Cardiac muscle cell (in vitro differentiated cells and primary cell): ENCODE measurements around the gene LARGE1. TPM values are rescaled to one million over a fixed set of nuclear protein-coding genes. Genes with fewer than 3 reads are reported as not detected.

Experiments
- DNase-seq, 2 donors: peaks; one replicate each; pipeline versions ENCODE4 v3.0.0 to v3.0.0-alpha.2; 2010 to 2017; ENCODE audit warnings: low read depth in 1 of 2, low spot score in 1 of 2
- H3K27ac ChIP-seq: fragments of 200-600 bp; sonication (generic); 2 replicates; pipeline ENCODE4 v1.5.1; 2016
- H3K27me3 ChIP-seq: fragments of 200-600 bp; sonication (generic); 2 replicates; pipeline ENCODE4 v1.6.0; 2016; ENCODE audit warnings: control low read depth
- H3K36me3 ChIP-seq: fragments of 200-600 bp; sonication (generic); 2 replicates; pipeline ENCODE4 v1.5.1; 2016; ENCODE audit warnings: control low read depth
- H3K4me1 ChIP-seq: fragments of 200-600 bp; sonication (generic); 2 replicates; pipeline ENCODE4 v1.8.1; 2017; ENCODE audit warnings: low read depth, mild to moderate bottlenecking, mixed run types
- H3K4me3 ChIP-seq: fragments of 200-600 bp; sonication (generic); 2 replicates; pipeline ENCODE4 v1.5.1; 2016; ENCODE audit warnings: mild to moderate bottlenecking
- H3K9me3 ChIP-seq: fragments of 200-600 bp; sonication (generic); 2 replicates; pipeline ENCODE4 v1.5.1; 2017; ENCODE audit warnings: low read depth, mild to moderate bottlenecking, control low read depth
- polyA plus RNA-seq: library from polyadenylated mRNA; unstranded; fragments of >200 nt; fragmentation: Nextera tagmentation; extraction: Ambion mirVana; gene quantifications from 2 replicates; pipeline ENCODE4 v1.2.1, GENCODE V29; 2016
- total RNA-seq: library from RNA; depleted of rRNA; stranded (reverse); fragments of >200 nt; gene quantifications from 2 replicates; pipeline ENCODE4 v1.2.3, GENCODE V29; 2016
- TF ChIP-seq, protein P1 (sequence below): IDR thresholded peaks from 2 replicates; pipeline ENCODE4 v1.5.1; 2012; ENCODE audit warnings: low read depth, mild to moderate bottlenecking, low read length

Gene LARGE1
- total and polyA plus RNA-seq, 2 experiments from 2014 or later: 18.4 to 34.3 TPM

DNA sequence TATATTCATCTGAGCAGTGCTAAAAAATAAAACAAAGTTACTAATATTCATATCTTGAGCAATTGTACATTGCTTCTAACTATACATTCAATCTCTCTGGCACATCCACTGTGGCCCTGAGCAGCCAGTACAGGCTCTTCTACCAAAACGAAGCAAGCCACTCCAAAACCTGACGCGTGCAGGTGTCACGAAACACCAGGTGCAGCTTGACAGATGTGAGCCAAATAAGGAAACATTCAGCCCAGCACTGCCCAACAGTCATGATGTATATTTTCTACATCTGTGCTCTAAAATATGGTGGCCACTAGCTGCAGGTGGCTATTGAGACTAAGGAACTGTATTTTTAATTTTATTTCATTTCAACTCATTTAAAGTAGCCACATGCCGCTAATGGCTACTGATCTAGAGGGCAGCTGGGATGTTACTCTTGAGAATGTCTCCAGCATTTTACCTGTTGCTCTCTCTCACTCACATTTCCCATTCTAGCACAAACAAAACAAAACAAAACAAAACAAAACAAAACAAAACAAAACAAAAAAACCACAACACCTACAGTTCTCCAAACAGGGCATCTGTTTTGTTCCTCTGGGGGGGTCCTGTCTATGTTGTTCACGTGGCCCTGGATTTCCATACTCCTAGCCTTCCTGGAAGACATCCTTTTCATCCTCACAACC is 77.7 kb downstream of the LARGE1 start:
- TF ChIP-seq, protein P1, sequence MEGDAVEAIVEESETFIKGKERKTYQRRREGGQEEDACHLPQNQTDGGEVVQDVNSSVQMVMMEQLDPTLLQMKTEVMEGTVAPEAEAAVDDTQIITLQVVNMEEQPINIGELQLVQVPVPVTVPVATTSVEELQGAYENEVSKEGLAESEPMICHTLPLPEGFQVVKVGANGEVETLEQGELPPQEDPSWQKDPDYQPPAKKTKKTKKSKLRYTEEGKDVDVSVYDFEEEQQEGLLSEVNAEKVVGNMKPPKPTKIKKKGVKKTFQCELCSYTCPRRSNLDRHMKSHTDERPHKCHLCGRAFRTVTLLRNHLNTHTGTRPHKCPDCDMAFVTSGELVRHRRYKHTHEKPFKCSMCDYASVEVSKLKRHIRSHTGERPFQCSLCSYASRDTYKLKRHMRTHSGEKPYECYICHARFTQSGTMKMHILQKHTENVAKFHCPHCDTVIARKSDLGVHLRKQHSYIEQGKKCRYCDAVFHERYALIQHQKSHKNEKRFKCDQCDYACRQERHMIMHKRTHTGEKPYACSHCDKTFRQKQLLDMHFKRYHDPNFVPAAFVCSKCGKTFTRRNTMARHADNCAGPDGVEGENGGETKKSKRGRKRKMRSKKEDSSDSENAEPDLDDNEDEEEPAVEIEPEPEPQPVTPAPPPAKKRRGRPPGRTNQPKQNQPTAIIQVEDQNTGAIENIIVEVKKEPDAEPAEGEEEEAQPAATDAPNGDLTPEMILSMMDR: no peak
- Histone ChIP-seq H3K27me3 (no peaks in the 10 kb centered on the region), H3K4me3 (no peak overlapping the region), H3K9me3 (no peaks in the 10 kb centered on the region), H3K4me1 (peaks cover 20% of the 10 kb centered on the region), H3K27ac (no peak overlapping the region), H3K36me3 (no peaks in the 10 kb centered on the region)
- peak in 1 of 2 donors; percentile 17 for DNase-seq

DNA sequence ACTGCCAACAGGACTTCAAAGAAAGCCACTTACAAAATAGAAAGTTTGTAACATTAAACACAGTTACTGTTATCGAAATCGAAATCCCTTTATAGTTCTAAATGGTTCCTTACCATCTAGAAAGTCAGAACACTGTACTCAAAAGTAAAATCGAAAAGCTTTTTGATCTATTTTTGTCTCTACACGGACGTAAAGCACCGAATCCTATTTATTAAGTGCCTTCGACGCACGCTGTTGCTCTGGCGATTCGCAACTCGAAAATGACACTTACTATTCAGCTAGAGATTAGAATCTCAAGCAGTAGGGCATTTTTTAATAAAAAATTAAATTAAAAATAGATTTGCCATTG is 78.3 kb downstream of the LARGE1 start:
- peaks cover 20% of the 10 kb centered on the region for H3K4me1 ChIP-seq
- TF ChIP-seq, protein P1: no peak
- H3K9me3 ChIP-seq: no peaks in the 10 kb centered on the region
- no peaks in the 10 kb centered on the region for H3K27me3 ChIP-seq
- H3K36me3 ChIP-seq: no peaks in the 10 kb centered on the region
- H3K27ac ChIP-seq: no peak overlapping the region
- H3K4me3 ChIP-seq: no peak overlapping the region
- no peak for DNase-seq

DNA sequence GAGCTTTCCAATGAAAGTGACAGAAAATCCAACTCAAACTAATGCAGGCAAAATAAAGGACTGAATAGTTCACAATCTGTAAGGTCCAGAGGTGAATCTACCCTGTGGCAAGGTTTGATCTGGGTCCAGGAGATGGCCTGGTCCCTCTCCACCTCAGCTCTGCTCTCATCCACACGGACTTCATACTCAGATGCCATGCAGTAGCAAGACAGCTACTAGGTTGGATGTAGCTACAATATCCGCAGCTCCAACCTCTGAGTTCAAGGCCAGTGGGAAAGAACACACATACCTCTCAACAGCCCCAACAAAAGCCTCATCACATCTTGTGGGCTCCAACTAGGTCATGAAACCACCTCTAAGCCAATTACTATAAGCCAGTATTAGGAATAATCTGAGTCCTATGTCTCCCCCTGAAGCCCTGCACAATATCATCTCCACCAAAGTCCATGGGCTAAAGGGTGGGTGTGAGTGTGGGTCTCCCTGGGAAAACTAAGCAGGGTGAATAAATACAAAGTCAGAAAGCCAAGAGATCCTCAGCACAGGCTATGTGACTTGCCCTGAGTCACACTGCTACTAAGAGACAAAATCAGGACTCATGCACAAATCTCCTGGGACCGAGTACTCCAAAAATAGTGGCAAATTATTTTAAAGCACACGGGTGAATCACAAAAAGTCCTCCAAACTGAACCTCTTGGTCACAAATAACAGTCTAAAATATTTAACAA is 78.8 kb downstream of the LARGE1 start:
- no peak for DNase-seq

DNA sequence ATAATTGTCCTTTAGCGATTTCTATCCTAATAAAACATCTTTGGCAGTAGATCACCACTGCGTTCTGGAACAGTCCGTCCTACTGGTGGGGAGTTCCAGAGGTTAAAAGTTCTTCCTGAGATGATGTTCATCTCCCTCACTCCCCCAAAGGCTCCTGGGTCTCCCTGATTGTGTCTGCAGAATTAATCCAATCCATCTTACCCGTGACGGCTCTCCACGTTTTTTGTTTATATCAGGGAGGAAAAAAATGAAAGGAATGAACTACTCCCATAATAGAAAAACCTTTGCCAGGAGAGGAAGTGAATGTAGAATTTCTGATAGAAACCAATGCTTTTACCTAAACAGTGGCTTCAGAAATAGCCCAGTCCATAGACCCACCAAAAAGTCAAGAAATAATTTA is 81.6 kb downstream of the LARGE1 start:
- Histone ChIP-seq H3K36me3 (no peaks in the 10 kb centered on the region), H3K27me3 (no peaks in the 10 kb centered on the region), H3K27ac (no peak overlapping the region), H3K4me1 (peaks cover 27% of the 10 kb centered on the region), H3K9me3 (no peaks in the 10 kb centered on the region), H3K4me3 (no peak overlapping the region)
- TF ChIP-seq, protein P1: no peak
- DNase-seq: no peak

More for the DNA sequence above, 78.8 kb downstream of the LARGE1 start:
- H3K36me3 ChIP-seq: no peaks in the 10 kb centered on the region
- H3K9me3 ChIP-seq: no peaks in the 10 kb centered on the region
- no peak overlapping the region for H3K27ac ChIP-seq
- H3K27me3 ChIP-seq: no peaks in the 10 kb centered on the region
- TF ChIP-seq, protein P1: no peak
- H3K4me3 ChIP-seq: no peak overlapping the region
- H3K4me1 ChIP-seq: peaks cover 20% of the 10 kb centered on the region

DNA sequence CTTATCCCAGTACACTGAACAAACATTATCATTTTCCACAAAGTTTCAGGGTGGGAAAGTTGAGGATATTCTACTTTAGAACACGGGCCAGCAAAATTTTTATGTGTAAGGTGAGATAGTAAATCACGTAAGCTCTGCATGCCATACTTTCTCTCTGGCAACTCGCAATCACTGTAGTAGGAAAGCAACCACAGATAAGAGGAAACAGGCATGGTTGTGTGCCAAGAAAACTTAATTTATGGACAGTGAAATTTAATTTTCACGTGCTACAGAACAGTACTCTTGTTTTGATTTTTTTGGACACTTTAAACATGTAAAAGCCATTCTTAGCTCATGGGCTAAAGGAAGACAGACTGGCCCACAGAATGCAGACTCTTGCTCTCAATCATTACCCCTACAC is 82.5 kb downstream of the LARGE1 start:
- Histone ChIP-seq H3K27ac (no peak overlapping the region), H3K4me1 (peaks cover 27% of the 10 kb centered on the region), H3K4me3 (no peak overlapping the region), H3K36me3 (no peaks in the 10 kb centered on the region), H3K9me3 (no peaks in the 10 kb centered on the region), H3K27me3 (no peaks in the 10 kb centered on the region)
- no peak for DNase-seq
- TF ChIP-seq, protein P1: no peak
